NCI-H2227 (cell line): Measurements from ENCODE around the gene MND1.
"Not testable (repeated sequence)": the region's sequence is repeated elsewhere in the genome, so short reads cannot be mapped to it uniquely, and the experiment has no call there.

ENCODE experiments used
- DNase-seq: peaks from one replicate; lab custom pipeline; 2025; ENCODE audit not compliant: unreplicated experiment; lab: John Stamatoyannopoulos, UW

The MND1 gene

GRCh38 chr4:153401501-153401900, 57.0 kb downstream of the MND1 start:
- no peak for DNase-seq

- DNase-seq: no peak
These were observed 57.9 kb downstream of the MND1 start for GRCh38 chr4:153402366-153402765.

- DNase-seq: no peak
These were observed 59.2 kb downstream of the MND1 start for GRCh38 chr4:153403726-153404125.

GRCh38 chr4:153407906-153408305, 63.4 kb downstream of the MND1 start:
- no peak for DNase-seq

- no peak for DNase-seq
These were observed 64.4 kb downstream of the MND1 start for GRCh38 chr4:153408932-153409331.

GRCh38 chr4:153409412-153409811, 64.9 kb downstream of the MND1 start:
- DNase-seq: no peak

GRCh38 chr4:153409924-153410501, 65.5 kb downstream of the MND1 start:
- no peak for DNase-seq

- DNase-seq: no peak
These were observed 69.4 kb downstream of the MND1 start for GRCh38 chr4:153413842-153414241.

GRCh38 chr4:153416456-153416855, 72.0 kb downstream of the MND1 start:
- DNase-seq: not testable (repeated sequence)

GRCh38 chr4:153418121-153418520, 73.6 kb downstream of the MND1 start:
- no peak for DNase-seq

GRCh38 chr4:153418558-153418957, 74.1 kb downstream of the MND1 start:
- DNase-seq: peak; percentile 12

- no peak for DNase-seq
These were observed 74.5 kb downstream of the MND1 start for GRCh38 chr4:153419029-153419428.

GRCh38 chr4:153419673-153420278, 75.3 kb downstream of the MND1 start:
- no peak for DNase-seq

- no peak for DNase-seq
These were observed 75.9 kb downstream of the MND1 start for GRCh38 chr4:153420361-153420760.

GRCh38 chr4:153421941-153422340, 77.5 kb downstream of the MND1 start:
- DNase-seq: no peak

- no peak for DNase-seq
These were observed 81.9 kb downstream of the MND1 start for GRCh38 chr4:153426207-153426885.

GRCh38 chr4:153427363-153428071, 83.0 kb downstream of the MND1 start:
- no peak for DNase-seq

- DNase-seq: no peak
These were observed 84.5 kb downstream of the MND1 start for GRCh38 chr4:153428941-153429475.

- DNase-seq: no peak
These were observed 88.7 kb downstream of the MND1 start for GRCh38 chr4:153432965-153433753.

GRCh38 chr4:153433754-153434105, 89.2 kb downstream of the MND1 start:
- no peak for DNase-seq

- no peak for DNase-seq
These were observed 89.7 kb downstream of the MND1 start for GRCh38 chr4:153434190-153434589.
